Measurements from ENCODE around the gene SOX6.

The SOX6 gene

GRCh38 chr11:16215352-16215751 is 141.0 kb downstream of the SOX6 start:
- no peak for DNase-seq (ENCODE audit: low spot score)
- in situ Hi-C loops (cut with MboI; ENCODE audit: low pct_unique_long_range_greater_than_20kb, low sequenced_read_pairs, unreplicated experiment), result no loop called here
- TF ChIP-seq CTCF (IDR thresholded peaks at IDR 0.05; ENCODE audit: extremely low read depth, insufficient read depth, missing control alignments), result no peak

GRCh38 chr11:16211407-16211806 is 144.9 kb downstream of the SOX6 start:
- no peak for TF ChIP-seq CTCF (IDR thresholded peaks at IDR 0.05; ENCODE audit: extremely low read depth, insufficient read depth, missing control alignments)
- in situ Hi-C loops (cut with MboI; ENCODE audit: low pct_unique_long_range_greater_than_20kb, low sequenced_read_pairs, unreplicated experiment), result no loop called here
- DNase-seq (ENCODE audit: low spot score), result no peak

- in situ Hi-C loops (cut with MboI; ENCODE audit: low pct_unique_long_range_greater_than_20kb, low sequenced_read_pairs, unreplicated experiment), result no loop called here
- DNase-seq (ENCODE audit: low spot score), result no peak
- TF ChIP-seq CTCF (IDR thresholded peaks at IDR 0.05; ENCODE audit: extremely low read depth, insufficient read depth, missing control alignments), result no peak
These were observed 152.1 kb downstream of the SOX6 start for GRCh38 chr11:16204261-16204660.

- in situ Hi-C loops (cut with MboI; ENCODE audit: low pct_unique_long_range_greater_than_20kb, low sequenced_read_pairs, unreplicated experiment), result no loop called here
- DNase-seq (ENCODE audit: low spot score), result no peak
- no peak for TF ChIP-seq CTCF (IDR thresholded peaks at IDR 0.05; ENCODE audit: extremely low read depth, insufficient read depth, missing control alignments)
These were observed 160.7 kb downstream of the SOX6 start for GRCh38 chr11:16195651-16196050.

GRCh38 chr11:16194566-16194965 is 161.8 kb downstream of the SOX6 start:
- no peak for DNase-seq (ENCODE audit: low spot score)
- in situ Hi-C loops (cut with MboI; ENCODE audit: low pct_unique_long_range_greater_than_20kb, low sequenced_read_pairs, unreplicated experiment), result no loop called here
- TF ChIP-seq CTCF (IDR thresholded peaks at IDR 0.05; ENCODE audit: extremely low read depth, insufficient read depth, missing control alignments), result no peak

- no peak for DNase-seq (ENCODE audit: low spot score)
- no peak for TF ChIP-seq CTCF (IDR thresholded peaks at IDR 0.05; ENCODE audit: extremely low read depth, insufficient read depth, missing control alignments)
- in situ Hi-C loops (cut with MboI; ENCODE audit: low pct_unique_long_range_greater_than_20kb, low sequenced_read_pairs, unreplicated experiment), result no loop called here
These were observed 162.4 kb downstream of the SOX6 start for GRCh38 chr11:16193897-16194381.

GRCh38 chr11:16191868-16192240 is 164.5 kb downstream of the SOX6 start:
- no peak for DNase-seq (ENCODE audit: low spot score)
- no peak for TF ChIP-seq CTCF (IDR thresholded peaks at IDR 0.05; ENCODE audit: extremely low read depth, insufficient read depth, missing control alignments)
- in situ Hi-C loops (cut with MboI; ENCODE audit: low pct_unique_long_range_greater_than_20kb, low sequenced_read_pairs, unreplicated experiment), result no loop called here

Measured in GM13977 (cell line).